GM12891 (cell line): ENCODE data around the gene RAB6A.

Experiments used
- DNase-seq: peaks from one replicate; pipeline ENCODE4 v3.0.0; 2011; ENCODE audit warnings: low spot score; ENCODE audit not compliant: insufficient read length
- FAIRE-seq: peaks from 2 replicates; lab custom pipeline; 2011; peaks lifted over from hg19 to GRCh38; lab: Jason Lieb, UNC
- PAX5 ChIP-seq: IDR thresholded peaks from 2 replicates; pipeline ENCODE4 v1.6.1; 2011; ENCODE audit warnings: low read length, moderate library complexity, mild to moderate bottlenecking; ENCODE audit not compliant: insufficient read depth, severe bottlenecking
- POLR2A ChIP-seq: IDR thresholded peaks from 2 replicates; pipeline ENCODE4 v1.6.1; 2011; ENCODE audit warnings: low read depth, low read length, control low read depth
- POLR2AphosphoS5 ChIP-seq: IDR thresholded peaks from 2 replicates; pipeline ENCODE4 v1.6.1; 2011; ENCODE audit warnings: low read depth, low read length, control low read depth
- POU2F2 ChIP-seq: IDR thresholded peaks from 2 replicates; pipeline ENCODE4 v1.6.1; 2011; ENCODE audit warnings: low read depth, mild to moderate bottlenecking, control low read depth, low read length, moderate library complexity
- SPI1 ChIP-seq: IDR thresholded peaks from 2 replicates; pipeline ENCODE4 v1.6.1; 2011; ENCODE audit warnings: low read depth, low read length, control low read depth
- TAF1 ChIP-seq: IDR thresholded peaks from 2 replicates; pipeline ENCODE4 v1.6.1; 2011; ENCODE audit warnings: low read depth, low read length, control low read depth

Gene RAB6A

DNA sequence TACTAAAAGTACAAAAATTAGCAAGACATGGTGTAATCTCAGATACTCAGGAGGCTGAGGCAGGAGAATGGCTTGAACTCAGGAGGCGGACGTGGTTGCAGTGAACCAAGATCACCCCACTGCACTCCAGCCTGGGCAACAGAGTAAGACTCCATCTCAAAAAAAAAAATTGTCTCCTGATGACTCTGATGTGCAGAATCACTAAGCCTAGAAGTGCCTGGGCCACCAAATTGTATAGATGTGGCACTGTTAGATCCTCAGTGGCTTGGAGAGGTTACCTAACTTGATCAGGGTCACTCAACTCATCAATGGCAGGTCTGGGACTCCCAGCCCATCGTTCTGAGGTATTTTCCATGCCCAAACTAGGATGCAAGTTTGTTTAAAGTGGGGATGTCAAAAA, 103.9 kb downstream of the RAB6A start:
- DNase-seq = no peak
- no peak for FAIRE-seq
- TF ChIP-seq TAF1 (no peak), POLR2AphosphoS5 (peak; percentile 32; the same call in 1 of the 2 replicates)

DNA sequence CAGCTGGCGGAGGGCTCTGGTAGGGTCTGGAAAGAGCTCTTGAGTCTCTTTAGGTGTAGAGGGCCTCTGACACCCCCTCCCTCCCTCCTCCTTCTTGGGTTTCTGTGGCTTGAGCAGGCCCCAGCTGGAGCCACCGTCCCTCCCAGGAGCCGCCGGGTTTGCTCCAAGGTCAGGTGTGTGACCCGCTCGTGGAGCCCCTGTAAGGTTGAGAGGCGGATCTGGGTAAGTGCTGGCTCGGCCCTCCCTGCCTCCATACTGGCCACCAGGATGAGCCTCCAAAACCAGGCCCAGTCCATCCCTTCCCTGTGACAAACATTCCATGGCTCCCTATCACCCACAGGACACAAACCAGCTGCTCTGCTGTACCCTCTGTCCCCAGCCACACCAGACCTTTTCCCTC, 105.2 kb downstream of the RAB6A start:
- TF ChIP-seq POLR2A = no peak
- TF ChIP-seq POLR2AphosphoS5 = no peak
- no peak for TF ChIP-seq SPI1
- no peak for TF ChIP-seq POU2F2
- TF ChIP-seq TAF1 = no peak
- no peak for TF ChIP-seq PAX5
- FAIRE-seq (no peak), DNase-seq (no peak)

DNA sequence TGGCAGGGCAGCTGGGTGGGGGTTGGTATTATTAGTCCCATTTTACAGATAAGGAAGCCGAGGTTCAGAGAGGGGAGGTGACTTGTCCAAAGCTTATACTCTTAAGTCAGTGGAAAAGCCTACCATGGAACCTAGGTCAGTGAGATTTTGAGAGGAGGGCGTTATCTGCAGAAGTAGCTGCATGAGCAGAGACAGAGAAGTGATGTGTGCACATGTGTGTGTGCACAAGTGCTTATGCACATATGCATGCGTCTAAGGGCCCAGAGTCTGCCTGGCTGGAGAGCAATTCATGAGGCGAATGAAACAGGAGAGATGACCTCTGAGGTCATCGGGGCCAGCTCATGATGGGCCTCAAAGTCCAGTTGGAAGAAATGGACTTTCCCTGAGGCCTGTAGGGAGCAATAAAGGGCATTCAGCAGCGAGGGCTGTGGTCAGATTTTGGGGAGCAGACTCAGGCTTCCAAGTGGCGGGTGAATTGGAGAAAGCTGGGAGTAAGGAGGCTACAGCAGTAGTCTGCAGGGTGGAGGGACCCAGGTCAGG, 106.3 kb downstream of the RAB6A start:
- no peak for FAIRE-seq
- DNase-seq = no peak
- TF ChIP-seq POLR2A (no peak), POU2F2 (no peak), TAF1 (no peak), SPI1 (no peak), PAX5 (no peak), POLR2AphosphoS5 (no peak)

GRCh38 chr11:73653996-73654395, 106.9 kb downstream of the RAB6A start:
- TF ChIP-seq POLR2A = no peak
- TF ChIP-seq POU2F2 = no peak
- no peak for TF ChIP-seq PAX5
- TF ChIP-seq TAF1 = no peak
- TF ChIP-seq POLR2AphosphoS5 = no peak
- TF ChIP-seq SPI1 = no peak
- FAIRE-seq (no peak), DNase-seq (no peak)

DNA sequence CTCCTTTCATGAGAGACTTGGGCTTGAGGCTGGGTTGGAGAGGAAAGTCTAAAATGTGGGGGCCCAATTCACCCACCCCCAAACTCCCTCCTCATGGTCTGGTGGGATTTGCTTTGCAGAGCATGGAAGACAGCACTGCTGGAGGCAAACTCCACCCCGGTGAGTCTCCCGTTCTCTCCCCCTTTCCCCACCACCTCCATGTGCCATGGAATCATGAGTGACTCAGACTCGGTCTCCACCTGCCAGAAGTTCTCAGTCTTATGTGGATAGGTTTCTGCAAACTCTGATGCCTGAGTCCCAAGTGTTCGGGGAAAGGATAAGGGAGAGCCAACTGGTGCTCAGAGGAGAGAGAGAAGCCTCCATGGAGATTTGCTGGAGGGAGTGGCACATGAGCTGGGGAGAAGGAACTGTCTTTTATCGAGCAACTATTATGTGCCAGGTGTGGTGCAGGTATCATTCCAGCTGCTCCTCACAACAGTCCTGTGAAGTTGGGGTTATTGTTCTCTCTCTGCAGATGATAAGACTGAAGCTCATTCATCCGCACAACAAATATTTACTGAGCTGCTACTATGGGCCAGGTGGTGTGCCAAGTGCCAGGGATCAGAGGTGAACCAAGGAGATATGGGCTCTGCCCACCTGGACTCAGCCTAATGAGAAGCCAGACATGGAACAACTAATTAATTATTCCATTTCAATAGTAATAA, 107.9 kb downstream of the RAB6A start:
- TF ChIP-seq TAF1 (no peak), SPI1 (no peak), PAX5 (no peak), POLR2A (no peak), POU2F2 (no peak), POLR2AphosphoS5 (no peak)
- FAIRE-seq (no peak), DNase-seq (no peak)

DNA sequence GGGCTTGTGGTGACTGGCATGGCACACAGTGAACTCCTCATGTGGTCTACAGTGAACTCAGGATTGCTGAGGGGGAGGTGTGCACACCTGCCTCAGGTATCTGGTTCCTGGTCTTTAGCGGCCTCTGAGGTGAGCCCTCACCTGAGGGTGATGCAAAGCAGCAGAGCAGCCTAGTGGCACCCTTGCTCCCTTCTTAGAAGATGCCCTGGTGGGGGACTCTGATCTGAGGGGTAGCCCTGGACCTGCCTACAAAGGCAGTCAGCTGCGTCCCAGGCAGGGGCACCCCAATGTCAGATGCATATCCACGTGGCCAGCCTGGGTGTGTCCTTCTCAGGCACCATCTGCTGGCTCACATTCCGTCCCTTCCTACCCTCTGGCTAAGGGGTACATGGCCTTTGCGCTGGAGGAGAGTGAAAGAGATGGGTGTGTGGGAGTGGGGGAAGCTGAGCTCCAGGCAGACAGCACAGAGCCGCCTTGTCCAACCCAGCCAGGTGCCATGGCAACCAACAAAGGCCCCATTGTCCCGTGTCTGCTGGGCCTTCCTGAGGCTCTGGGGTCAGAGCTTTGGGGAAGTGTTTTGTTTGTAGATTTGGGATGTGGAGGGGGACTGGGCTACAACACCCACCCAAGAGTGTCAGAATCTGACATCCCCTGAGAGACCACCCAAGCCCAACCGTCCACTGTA, 108.7 kb downstream of the RAB6A start:
- no peak for TF ChIP-seq POLR2A
- DNase-seq (no peak), FAIRE-seq (no peak)

GRCh38 chr11:73651661-73652045, 109.2 kb downstream of the RAB6A start:
- FAIRE-seq = no peak
- no peak for DNase-seq
- TF ChIP-seq POLR2A (no peak), SPI1 (no peak), POU2F2 (no peak), PAX5 (no peak), POLR2AphosphoS5 (no peak), TAF1 (no peak)

DNA sequence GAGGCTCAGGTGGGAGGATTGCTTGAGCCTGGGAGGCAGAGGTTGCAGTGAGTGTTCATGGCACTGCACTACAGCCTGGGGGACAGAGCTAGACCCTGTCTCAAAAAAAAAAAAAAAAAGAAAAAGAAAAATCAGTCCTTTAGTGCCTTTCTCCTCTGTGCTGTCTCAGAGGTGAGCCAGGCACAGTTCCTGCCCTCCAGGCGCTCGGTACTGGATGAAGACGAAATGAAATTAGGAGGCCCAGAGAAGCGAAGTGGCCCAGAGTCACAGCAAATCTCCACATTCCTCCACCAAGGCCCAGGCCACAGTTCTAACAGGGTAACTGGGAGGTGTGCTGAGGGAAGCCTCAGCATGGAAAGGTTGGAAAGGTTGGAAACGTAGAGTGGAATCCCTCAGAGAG, 109.6 kb downstream of the RAB6A start:
- no peak for DNase-seq
- TF ChIP-seq PAX5 (no peak), POLR2A (no peak), POLR2AphosphoS5 (no peak), SPI1 (no peak), TAF1 (no peak), POU2F2 (no peak)
- no peak for FAIRE-seq

DNA sequence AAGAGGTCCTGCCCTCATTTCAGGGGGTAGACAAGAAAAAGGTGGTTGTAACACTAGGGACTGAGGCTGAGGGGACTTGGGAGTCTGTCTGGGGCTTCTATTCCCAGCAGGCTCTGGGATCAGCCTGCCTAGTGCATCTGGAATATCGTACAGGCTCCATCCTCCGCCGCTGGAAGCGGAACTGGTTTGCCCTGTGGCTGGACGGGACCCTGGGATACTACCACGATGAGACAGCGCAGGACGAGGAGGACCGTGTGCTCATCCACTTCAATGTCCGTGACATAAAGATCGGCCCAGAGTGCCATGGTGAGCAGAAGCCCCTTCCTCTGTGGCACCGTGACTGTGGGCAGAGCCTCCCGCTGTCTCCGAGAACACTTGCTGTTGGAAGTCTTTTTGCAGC, 110.5 kb downstream of the RAB6A start:
- DNase-seq = no peak
- TF ChIP-seq POU2F2 (no peak), PAX5 (no peak)
- FAIRE-seq = no peak

- FAIRE-seq (no peak), DNase-seq (no peak)
- TF ChIP-seq TAF1 (no peak), PAX5 (no peak), POLR2AphosphoS5 (no peak), POLR2A (no peak), POU2F2 (no peak), SPI1 (no peak)
Measured at GRCh38 chr11:73649206-73649605, 111.7 kb downstream of the RAB6A start.
